ENCODE results near the gene CNIH2. TPM values are rescaled to one million over a fixed set of nuclear protein-coding genes. Genes with fewer than 3 reads are reported as not detected.

Gene CNIH2
- total and polyA plus RNA-seq, 2 of the 8 experiments (the other 6 are each of a cell fraction or from before 2014, with no cell fraction given), result 12.5 to 15.8 TPM

DNA sequence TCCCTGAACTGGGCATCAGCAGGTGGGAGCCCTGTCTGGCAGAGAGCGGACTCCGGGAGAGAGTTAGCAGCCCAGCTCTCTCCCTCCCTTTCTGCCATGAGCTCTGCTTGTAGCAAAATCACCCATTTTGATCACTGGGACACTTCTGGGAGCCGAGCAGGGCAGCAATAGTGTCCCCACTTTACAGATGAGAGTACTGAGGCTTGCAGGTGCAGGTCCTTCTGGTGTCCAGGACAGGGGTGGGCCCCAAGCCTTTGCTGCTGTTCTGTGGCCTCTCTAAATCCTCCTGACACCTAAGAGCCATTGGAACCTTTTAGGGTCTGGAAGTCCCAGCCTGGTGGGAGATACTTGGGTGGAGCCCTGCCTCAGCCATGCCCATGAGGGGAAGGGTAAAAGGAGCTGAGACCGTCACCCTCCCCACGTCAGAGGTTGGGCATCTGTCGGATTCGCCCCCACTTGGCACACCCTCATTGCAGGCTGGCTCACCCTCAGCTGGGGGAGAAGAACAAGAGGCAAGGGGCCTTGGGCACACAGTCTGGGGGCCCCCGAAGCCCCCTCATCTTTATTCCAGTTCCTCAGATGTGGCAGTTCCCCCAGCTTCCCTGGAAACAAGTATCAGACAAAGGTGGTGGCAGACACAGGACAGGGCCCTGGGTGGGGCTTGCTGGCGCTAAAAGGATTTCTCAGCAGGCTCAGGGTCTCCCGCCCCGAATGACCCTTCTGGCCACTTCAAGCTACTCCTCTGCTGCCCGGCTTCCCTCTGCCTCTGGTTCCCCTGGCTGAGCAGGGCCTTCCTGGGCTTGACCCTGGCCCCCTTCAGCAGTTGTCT, 53.8 kb downstream of the CNIH2 start:
- Histone ChIP-seq H2BK120ac (replicated peaks; ENCODE audit: low read depth, low read length) (no peak overlapping the region), H3K36me3 (ENCODE audit: control insufficient read depth in 2 of 4, insufficient read depth in 4 of 4, low read length in 3 of 4) (no peaks in the 10 kb centered on the region), H3K4ac (replicated peaks; ENCODE audit: insufficient read length, low read depth, low read length) (no peak overlapping the region), H3K18ac (ENCODE audit: extremely low read depth, low read length) (no peak overlapping the region), H4K91ac (replicated peaks; ENCODE audit: insufficient read length, low read length) (no peak overlapping the region), H3K79me1 (ENCODE audit: low read depth, low read length) (no peaks in the 10 kb centered on the region), H3K23ac (ENCODE audit: insufficient read length) (no peak overlapping the region), H2BK20ac (ENCODE audit: low read length) (no peak overlapping the region), H2BK5ac (ENCODE audit: low read depth, low read length) (no peak overlapping the region), H3K23me2 (ENCODE audit: low read depth, low read length) (no peaks in the 10 kb centered on the region; the same call in 1 of the 2 replicates), H4K20me1 (replicated peaks in 1 of 2; ENCODE audit: control insufficient read depth in 1 of 2, insufficient read depth in 2 of 2, low read length in 2 of 2) (no peaks in the 10 kb centered on the region), H2AFZ (ENCODE audit: low read length) (no peak overlapping the region), H3K14ac (ENCODE audit: insufficient read length) (no peak overlapping the region), H3K4me1 (replicated peaks in 1 of 4; ENCODE audit: control insufficient read depth in 3 of 4, insufficient read depth in 4 of 4, low read length in 3 of 4) (peaks cover 5 to 25% (median 14%) of the 10 kb centered on the region in 4 experiments), H3K27ac (ENCODE audit: low read depth, low read length) (no peak overlapping the region), H3K9ac (replicated peaks in 1 of 4; ENCODE audit: extremely low read depth in 1 of 4, low read depth in 3 of 4, low read length in 3 of 4) (0 out of 7 replicates have a peak overlapping the region, but pooled peaks of 1 of the 4 experiments have one; percentile 0), H3K56ac (replicated peaks; ENCODE audit: insufficient read length, low read depth, low read length) (no peak overlapping the region), H4K5ac (ENCODE audit: insufficient read length, low read depth, low read length) (no peak overlapping the region), H3K79me2 (ENCODE audit: control insufficient read depth in 1 of 2, insufficient read depth in 2 of 2, low read length in 2 of 2) (no peaks in the 10 kb centered on the region), H3K4me3 (ENCODE audit: extremely low read depth in 1 of 4, insufficient read depth in 2 of 4, low read depth in 3 of 4, low read length in 4 of 4) (no peak overlapping the region), H3K4me2 (ENCODE audit: insufficient read depth in 1 of 2, low read depth in 2 of 2, low read length in 2 of 2) (no peak overlapping the region), H2BK15ac (ENCODE audit: low read length) (no peak overlapping the region), H4K8ac (ENCODE audit: extremely low read depth, insufficient read depth, low read length) (no peak overlapping the region; the same call in 1 of the 2 replicates), H3K27me3 (replicated peaks in 1 of 4; ENCODE audit: control insufficient read depth in 3 of 4, extremely low read depth in 1 of 4, insufficient read depth in 3 of 4, low read length in 3 of 4) (peaks cover 0 to 7% (median 5%) of the 10 kb centered on the region in 4 experiments; a peak in 3 of 7 replicates), H2AK5ac (ENCODE audit: low read depth, low read length) (no peak overlapping the region), H3K9me3 (ENCODE audit: insufficient read depth in 2 of 2, low read depth in 1 of 2, low read length in 1 of 2) (no peaks in the 10 kb centered on the region), H2BK12ac (ENCODE audit: low read depth, low read length) (no peak overlapping the region)
- DNase-seq (ENCODE audit: low read depth in 1 of 2, low spot score in 2 of 2) (no peak), FAIRE-seq (no peak)
- 85% methylated on average over 12 of the region's 12 CpGs; no CpG with 5 or more reads in 1 of the 2 experiments for WGBS, 2 experiments (ENCODE audit: extremely low coverage in 1 of 2, insufficient coverage in 1 of 2, insufficient read length in 1 of 2, insufficient replicate concordance in 2 of 2, low coverage in 1 of 2, low lambda C conversion rate in 2 of 2, missing lambda C conversion rate in 1 of 2)
- ChIA-PET POLR2A (ENCODE audit: partially characterized antibody) (interaction anchor here (0.6 to 8.5 kb wide), 8 partner anchors 8 to 42 kb away, joined by 3 to 61 read pairs (median 5); partner anchors contain the start of genes B4GAT1, BRMS1, CD248 and YIF1A), CTCF (ENCODE audit: partially characterized antibody) (interaction anchor here (0.8 to 8.7 kb wide), 4 partner anchors 12 to 67 kb away, joined by 3 to 242 read pairs (median 5); partner anchors contain the start of gene CD248)
- TF ChIP-seq CEBPB (IDR thresholded peaks at IDR 0.05; ENCODE audit: low read depth, low read length), result no peak
- no peak for TF ChIP-seq SAP30 (IDR thresholded peaks at IDR 0.05; ENCODE audit: insufficient read depth, insufficient replicate concordance, low read length)
- TF ChIP-seq CREB1 (IDR thresholded peaks at IDR 0.05), result no peak
- no peak for TF ChIP-seq CTCF (IDR thresholded peaks at IDR 0.05; ENCODE audit: control extremely low read depth in 1 of 3, insufficient read depth in 1 of 3, low read depth in 1 of 3, low read length in 3 of 3)
- TF ChIP-seq SP1 (IDR thresholded peaks at IDR 0.05; ENCODE audit: low read depth, low read length), result no peak
- no peak for TF ChIP-seq TCF12 (IDR thresholded peaks at IDR 0.05; ENCODE audit: low read depth, low read length)
- no peak for TF ChIP-seq BRCA1 (IDR thresholded peaks at IDR 0.05; ENCODE audit: low read depth, low read length)
- TF ChIP-seq ASH2L (IDR thresholded peaks at IDR 0.05; ENCODE audit: low read length), result no peak
- TF ChIP-seq SIX5 (IDR thresholded peaks at IDR 0.05; ENCODE audit: low read depth, low read length), result no peak
- no peak for TF ChIP-seq HDAC2 (IDR thresholded peaks at IDR 0.05; ENCODE audit: borderline replicate concordance in 1 of 2, low read depth in 2 of 2, low read length in 2 of 2)

Data from H1 (cell line).